OCI-LY3 (cell line): ENCODE measurements around the gene ASB14.
A peak's percentile ranks its signal among the peaks of the same experiment; 100 is the strongest.
"Not testable (repeated sequence)": the region's sequence is repeated elsewhere in the genome, so short reads cannot be mapped to it uniquely, and the experiment has no call there.

Source experiments
- H2AFZ ChIP-seq: fragments of 200-600, 300-600 bp; shearing (Covaris generic); 2 replicates; pipeline ENCODE4 v1.6.0; 2014; ENCODE audit warnings: antibody characterized with exemption, low read depth, low read length
- H3K27ac ChIP-seq: fragments of 200-600, 300-600 bp; sonication (generic); 2 replicates; pipeline ENCODE4 v1.5.1; 2014; ENCODE audit warnings: mild to moderate bottlenecking, low read length, moderate library complexity, mixed read lengths
- H3K27me3 ChIP-seq: fragments of 200-600, 300-600 bp; sonication (generic); 2 replicates; pipeline ENCODE4 v1.6.1; 2014; ENCODE audit warnings: low read depth, low read length, mixed read lengths
- H3K36me3 ChIP-seq: fragments of 200-600, 300-600 bp; sonication (generic); replicated peaks from 2 replicates; pipeline ENCODE3; 2014; ENCODE audit warnings: low read depth, low read length, mixed read lengths
- H3K4me1 ChIP-seq: fragments of 300-600, 200-600 bp; sonication (generic); 2 replicates; pipeline ENCODE4 v1.6.1; 2014; ENCODE audit warnings: low read length, mixed read lengths
- H3K4me2 ChIP-seq: fragments of 200-600, 300-600 bp; sonication (generic); 2 replicates; pipeline ENCODE4 v1.6.1; 2014; ENCODE audit warnings: low read length, mixed read lengths
- H3K4me3 ChIP-seq: fragments of 300-600, 200-600 bp; sonication (generic); 2 replicates; pipeline ENCODE4 v1.5.1; 2014; ENCODE audit warnings: antibody characterized with exemption, mild to moderate bottlenecking, low read length, moderate library complexity
- H3K79me2 ChIP-seq: fragments of 300-600, 200-600 bp; shearing (Covaris generic); 2 replicates; pipeline ENCODE4 v1.6.1; 2014; ENCODE audit warnings: mild to moderate bottlenecking, low read length, mixed read lengths
- H3K9ac ChIP-seq: fragments of 300-600, 200-600 bp; shearing (Covaris generic); 2 replicates; pipeline ENCODE4 v1.6.0; 2014; ENCODE audit warnings: mild to moderate bottlenecking, low read length, moderate library complexity
- H3K9me3 ChIP-seq: fragments of 200-600, 300-600 bp; shearing (Covaris generic); 2 replicates; pipeline ENCODE4 v1.6.1; 2014; ENCODE audit warnings: low read length, mixed read lengths; ENCODE audit not compliant: insufficient read depth
- H4K20me1 ChIP-seq: fragments of 200-600, 300-600 bp; sonication (generic); 2 replicates; pipeline ENCODE4 v1.6.1; 2016; ENCODE audit warnings: low read length, mixed read lengths; ENCODE audit not compliant: insufficient read depth
- CTCF ChIP-seq: fragments of 200-600, 300-600 bp; sonication (generic); IDR thresholded peaks from 2 replicates; pipeline ENCODE4 v1.5.1; 2014; ENCODE audit warnings: antibody characterized with exemption, low read length, low read depth
- EZH2phosphoT487 ChIP-seq: fragments of 200-600 bp; shearing (Covaris generic); IDR thresholded peaks from 2 replicates; pipeline ENCODE4 v1.6.1; 2018; ENCODE audit warnings: antibody characterized with exemption, mixed run types, low read depth

The ASB14 gene

GRCh38 chr3:57292159-57292896 is at the start of gene ASB14:
ASB14 (minus strand) TSS chr3:57292685; CDS start chr3:57292033, 652 bp downstream.
- no peaks in the 10 kb centered on the region for H4K20me1 ChIP-seq
- TF ChIP-seq CTCF (no peak), EZH2phosphoT487 (no peak)
- H3K4me1 ChIP-seq: no peaks in the 10 kb centered on the region
- no peaks in the 10 kb centered on the region for H3K79me2 ChIP-seq
- no peak within 1 kb of the TSS for H3K9ac ChIP-seq
- H3K27ac ChIP-seq: no peak within 1 kb of the TSS
- no peak within 1 kb of the TSS for H3K4me3 ChIP-seq
- no peaks in the 10 kb centered on the region for H3K9me3 ChIP-seq
- H3K27me3 ChIP-seq: 0 out of 2 replicates have a peak, but pooled peaks cover 5% of the 10 kb centered on the region
- H3K36me3 ChIP-seq: no peaks in the 10 kb centered on the region
- H3K4me2 ChIP-seq: no peak within 1 kb of the TSS
- no peak within 1 kb of the TSS for H2AFZ ChIP-seq

- H3K27me3 ChIP-seq: peaks cover 20% of the 10 kb centered on the region
- not testable (repeated sequence) for H3K4me3 ChIP-seq, H3K27ac ChIP-seq, H4K20me1 ChIP-seq, H3K36me3 ChIP-seq, H3K9ac ChIP-seq, H3K4me1 ChIP-seq, H3K4me2 ChIP-seq, H3K79me2 ChIP-seq, H3K9me3 ChIP-seq, H2AFZ ChIP-seq
Measured at GRCh38 chr3:57339071-57339642, 46.7 kb upstream of the ASB14 start.

GRCh38 chr3:57338272-57339070 is 46.0 kb upstream of the ASB14 start:
- H3K9me3 ChIP-seq, H3K4me3 ChIP-seq, H3K27ac ChIP-seq, H3K4me2 ChIP-seq, H3K79me2 ChIP-seq, H3K4me1 ChIP-seq, H2AFZ ChIP-seq, H4K20me1 ChIP-seq, H3K36me3 ChIP-seq, H3K9ac ChIP-seq: not testable (repeated sequence)
- peaks cover 23% of the 10 kb centered on the region for H3K27me3 ChIP-seq

- Histone ChIP-seq H2AFZ (0 out of 2 replicates have a peak overlapping the region, but pooled peaks have one; percentile 48), H4K20me1 (no peaks in the 10 kb centered on the region), H3K79me2 (no peaks in the 10 kb centered on the region), H3K4me3 (no peak overlapping the region), H3K9me3 (no peaks in the 10 kb centered on the region), H3K4me2 (no peak overlapping the region), H3K27me3 (peaks cover 20% of the 10 kb centered on the region), H3K4me1 (no peaks in the 10 kb centered on the region), H3K9ac (no peak overlapping the region), H3K27ac (no peak overlapping the region), H3K36me3 (no peaks in the 10 kb centered on the region)
- TF ChIP-seq EZH2phosphoT487 (no peak), CTCF (no peak)
Measured at GRCh38 chr3:57335283-57335938, 42.9 kb upstream of the ASB14 start.
